H54 (cell line): ENCODE results near the gene TMEM87B.
"Not testable (repeated sequence)": the region's sequence is repeated elsewhere in the genome, so short reads cannot be mapped to it uniquely, and the experiment has no call there.

Experiments used
- DNase-seq: peaks from one replicate; pipeline ENCODE4 v3.0.0; 2011; ENCODE audit warnings: low spot score, mixed read lengths; ENCODE audit not compliant: insufficient read length
- FAIRE-seq: peaks from 3 replicates; lab custom pipeline; 2011; peaks lifted over from hg19 to GRCh38; lab: Jason Lieb, UNC
- POLR2A ChIP-seq: IDR thresholded peaks from 2 replicates; pipeline ENCODE4 v1.6.1; 2011; ENCODE audit warnings: low read depth, mild to moderate bottlenecking, low read length

The TMEM87B gene

GRCh38 chr2:112093216-112093615, 38.1 kb downstream of the TMEM87B start:
- no peak for FAIRE-seq
- no peak for DNase-seq
- TF ChIP-seq POLR2A: no peak

GRCh38 chr2:112095681-112096080, 40.6 kb downstream of the TMEM87B start:
- DNase-seq: no peak
- TF ChIP-seq POLR2A: no peak
- FAIRE-seq: no peak

- no peak for FAIRE-seq
- DNase-seq: no peak
- TF ChIP-seq POLR2A: no peak
These were observed 41.0 kb downstream of the TMEM87B start for GRCh38 chr2:112096098-112096497.

- DNase-seq (no peak), FAIRE-seq (no peak)
- TF ChIP-seq POLR2A: no peak
These were observed 53.2 kb downstream of the TMEM87B start for GRCh38 chr2:112108178-112108832.

- TF ChIP-seq POLR2A: no peak
- FAIRE-seq (no peak), DNase-seq (no peak)
These were observed 54.2 kb downstream of the TMEM87B start for GRCh38 chr2:112109278-112109677.

GRCh38 chr2:112110966-112111365, 55.9 kb downstream of the TMEM87B start:
- no peak for TF ChIP-seq POLR2A
- FAIRE-seq: no peak

GRCh38 chr2:112113354-112113753, 58.3 kb downstream of the TMEM87B start:
- not testable (repeated sequence) for FAIRE-seq, DNase-seq

More at GRCh38 chr2:112110966-112111365, 55.9 kb downstream of the TMEM87B start:
- DNase-seq: no peak

GRCh38 chr2:112118148-112118547, 63.1 kb downstream of the TMEM87B start:
- DNase-seq (no peak), FAIRE-seq (no peak)
- TF ChIP-seq POLR2A: no peak

GRCh38 chr2:112121682-112122254, 66.7 kb downstream of the TMEM87B start:
- DNase-seq (no peak), FAIRE-seq (no peak)
- no peak for TF ChIP-seq POLR2A

- no peak for FAIRE-seq
- no peak for TF ChIP-seq POLR2A
- DNase-seq: no peak
These were observed 74.0 kb downstream of the TMEM87B start for GRCh38 chr2:112129060-112129459.

GRCh38 chr2:112133344-112133743, 78.3 kb downstream of the TMEM87B start:
- FAIRE-seq (no peak), DNase-seq (no peak)
- TF ChIP-seq POLR2A: no peak

- DNase-seq: no peak
- FAIRE-seq: no peak
- no peak for TF ChIP-seq POLR2A
These were observed 79.1 kb downstream of the TMEM87B start for GRCh38 chr2:112134120-112134519.

GRCh38 chr2:112136096-112136495, 81.0 kb downstream of the TMEM87B start:
- FAIRE-seq (no peak), DNase-seq (no peak)
- no peak for TF ChIP-seq POLR2A

- no peak for FAIRE-seq
- no peak for TF ChIP-seq POLR2A
- no peak for DNase-seq
These were observed 82.6 kb downstream of the TMEM87B start for GRCh38 chr2:112137516-112138158.

GRCh38 chr2:112138159-112139032, 83.3 kb downstream of the TMEM87B start, which contains the start of gene FBLN7:
Gene FBLN7 (plus strand): TSS chr2:112138385. CDS start chr2:112138656, 271 bp downstream.
- peak; percentile 23; the same call in 1 of the 2 replicates for TF ChIP-seq POLR2A
- no peak for FAIRE-seq
- no peak for DNase-seq
